Left cardiac atrium (tissue), 4 donors: Measurements from ENCODE around the gene NDUFA7. TPM values are rescaled to one million over a fixed set of nuclear protein-coding genes. Genes with fewer than 3 reads are reported as not detected.
A peak's percentile ranks its signal among the peaks of the same experiment; 100 is the strongest.
"Not testable (repeated sequence)": the region's sequence is repeated elsewhere in the genome, so short reads cannot be mapped to it uniquely, and the experiment has no call there.

Source experiments
- ATAC-seq, 2 donors: fragments of 200-7000 bp; cut with Tn5 transposase; one replicate each; pipeline ENCODE4 v1.9.1; 2020; ENCODE audit warnings: mild to moderate bottlenecking in 2 of 2, moderate library complexity in 2 of 2
- DNase-seq: peaks from one replicate; pipeline ENCODE4 v3.0.0-alpha.2; 2020
- intact Hi-C, 2 donors: fragments of 100-400 bp; cut with DNase I; formaldehyde crosslinking; loops; one replicate each; pipeline versions ENCODE4 v1.14.1 to v1.15.1; 2022 to 2023
- total RNA-seq, 2 donors: library from RNA; stranded (reverse); fragmentation: NEBNext Ultra II Directional; extraction: Animal tissue kit (Norgen Biotek cat#: 25700); gene quantifications; one replicate each; pipeline ENCODE4 v1.2.1, GENCODE V29; 2021
- donor health status: DM: no; HTN: yes; CAD: no.
- donor health status: DM: no; HTN: yes; CAD: no; lungs with severe emphysema.
- donor health status: DM: yes; HTN: yes; CAD: no.
- donor health status: Dilated cardiomyopathy.

Gene NDUFA7
- total RNA-seq, 2 donors from 2014 or later: 65.3 to 83.8 TPM

DNA sequence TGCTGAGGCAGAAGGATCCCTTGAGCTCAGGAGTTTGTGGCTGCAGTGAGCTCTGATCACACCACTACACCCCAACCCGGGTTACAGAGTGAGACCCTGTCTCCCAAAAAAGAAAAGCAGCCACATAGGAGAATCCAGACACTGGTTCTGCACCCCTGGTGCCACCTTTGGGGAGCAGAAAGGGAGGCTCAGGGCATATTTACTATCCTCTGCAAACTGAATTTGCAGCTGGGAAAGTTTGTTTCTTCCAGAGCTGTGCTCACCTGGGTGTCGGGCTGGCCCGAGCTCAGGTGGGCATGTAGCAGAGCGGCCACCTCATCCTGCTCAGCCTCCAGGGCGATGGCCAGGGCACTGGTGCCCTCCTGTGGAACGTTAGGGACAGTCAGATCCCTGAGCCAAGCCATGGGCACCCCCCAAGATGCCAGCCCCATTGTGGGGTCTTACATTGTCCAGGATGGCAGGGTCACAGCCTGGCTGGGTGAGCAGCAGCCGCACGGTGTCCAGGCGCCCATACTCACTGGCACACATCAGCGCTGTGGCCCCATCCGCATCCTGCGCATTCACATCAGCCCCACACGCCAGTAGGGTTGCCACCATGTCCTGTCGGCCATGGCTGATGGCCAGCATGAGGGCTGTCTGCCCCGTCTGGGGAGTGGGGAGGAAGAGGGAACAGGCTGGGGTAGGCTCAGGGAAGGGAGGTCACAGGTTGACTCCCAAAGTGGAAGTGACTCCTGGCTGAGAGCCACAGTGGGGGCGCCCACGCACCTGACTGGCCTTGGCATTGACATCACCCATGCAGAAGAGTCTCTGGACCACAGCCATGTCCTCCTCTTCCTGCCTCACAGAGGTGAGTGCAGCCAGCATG lies 3.2 kb upstream of the NDUFA7 start:
- intact Hi-C loops: no loop called here
- ATAC-seq (no peak), DNase-seq (peak; percentile 40)

DNA sequence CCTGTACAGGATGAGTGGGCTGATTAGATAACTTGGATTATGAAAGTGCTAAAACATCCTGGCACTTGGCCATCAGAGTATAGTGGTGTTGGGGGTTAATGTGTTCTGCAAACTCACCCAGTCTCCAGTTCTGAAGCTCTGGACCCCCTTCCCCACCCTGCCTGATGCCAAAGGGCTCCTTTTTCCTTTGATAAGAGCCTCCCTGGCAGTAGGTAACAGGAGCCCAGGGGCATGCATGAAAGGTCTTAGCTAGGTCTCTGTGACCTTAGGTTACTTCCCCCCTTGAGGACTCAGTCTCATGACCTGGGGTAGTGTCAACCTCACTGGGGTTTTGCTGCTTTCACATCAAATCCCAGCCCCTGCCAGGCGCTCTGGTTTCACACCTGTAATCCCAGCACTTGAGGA lies 2.6 kb upstream of the NDUFA7 start:
- no peak for ATAC-seq
- intact Hi-C loops: no loop called here
- no peak for DNase-seq

DNA sequence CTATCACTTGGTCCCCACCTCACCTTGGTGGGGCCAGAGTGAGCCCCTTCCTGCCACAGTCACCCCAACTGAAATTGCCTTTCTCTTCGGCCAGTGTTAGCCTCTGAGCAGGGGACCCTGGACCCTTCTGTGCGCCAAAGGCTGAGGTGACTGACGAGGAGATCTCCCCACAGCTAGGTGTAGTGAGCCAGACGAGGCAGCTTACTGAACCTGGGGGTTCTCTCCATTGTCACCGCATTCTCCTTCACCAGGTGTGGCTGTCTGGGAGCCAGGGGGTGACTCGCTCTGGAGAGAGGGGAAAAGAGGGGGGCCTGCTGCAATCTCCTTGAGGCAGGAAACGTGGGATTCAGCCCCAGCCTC lies 1.4 kb upstream of the NDUFA7 start:
- ATAC-seq (no peak), DNase-seq (no peak)
- intact Hi-C loops: no loop called here

GRCh38 chr19:8321986-8322637 lies 937 bp upstream of the NDUFA7 start:
- DNase-seq: no peak
- ATAC-seq: peak in 1 of 2 donors; percentile 10
- intact Hi-C loops: no loop called here

GRCh38 chr19:8320564-8321066 lies 560 bp downstream of the NDUFA7 start:
- peak; percentile 4 to 13 for ATAC-seq
- no peak for DNase-seq
- intact Hi-C loops: no loop called here

DNA sequence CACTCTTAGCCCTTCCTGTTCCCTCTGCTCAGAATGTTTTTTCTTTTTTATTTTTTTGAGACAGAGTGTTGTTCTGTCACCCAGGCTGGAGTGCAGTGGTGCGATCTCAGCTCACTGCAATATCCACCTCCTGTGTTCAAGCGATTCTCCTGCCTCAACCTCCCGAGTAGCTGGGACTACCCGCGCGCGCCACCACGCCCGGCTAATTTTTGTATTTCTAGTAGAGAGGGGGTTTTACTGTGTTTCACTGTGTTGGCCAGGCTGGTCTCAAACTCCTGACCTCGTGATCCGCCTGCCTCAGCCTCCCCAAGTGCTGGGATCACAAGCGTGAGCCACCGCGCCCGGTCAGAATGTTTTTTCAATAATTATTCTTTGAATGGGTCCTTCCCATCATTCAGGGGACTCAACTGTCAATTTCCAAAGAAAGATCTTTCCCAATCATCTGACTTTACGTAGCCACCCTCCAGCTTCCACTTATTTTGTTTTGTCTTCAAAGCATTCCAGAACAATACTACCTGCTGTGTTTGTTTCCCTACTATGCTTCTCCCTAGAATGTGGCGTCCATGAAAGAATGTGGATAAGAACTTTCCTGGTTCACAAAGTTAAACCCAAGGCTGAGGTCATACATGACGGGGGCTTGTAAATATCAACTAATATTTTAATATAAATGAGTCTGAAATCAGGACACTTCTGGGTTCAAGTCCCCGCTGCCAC lies 1.2 kb downstream of the NDUFA7 start:
- intact Hi-C loops: no loop called here
- ATAC-seq: no peak
- no peak for DNase-seq

DNA sequence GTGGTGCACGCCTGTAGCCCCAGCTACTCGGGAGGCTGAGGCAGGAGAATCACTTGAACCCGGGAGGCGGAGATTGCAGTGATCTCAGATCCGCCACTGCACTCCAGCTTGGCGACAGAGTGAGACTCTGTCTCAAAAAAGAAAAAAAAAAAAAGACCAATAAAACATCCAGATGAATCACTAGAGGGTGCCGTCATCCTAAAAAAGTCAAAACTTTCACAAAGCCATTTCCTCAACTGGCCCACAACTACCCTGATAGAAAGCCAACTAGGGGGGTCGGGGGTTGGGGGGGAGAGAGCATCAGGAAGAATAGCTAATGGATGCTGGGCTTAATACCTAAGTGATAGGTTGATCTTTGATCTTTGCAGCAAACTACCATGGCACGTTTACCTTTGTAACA lies 2.3 kb downstream of the NDUFA7 start:
- intact Hi-C loops, ATAC-seq, DNase-seq: not testable (repeated sequence)

- no peak for ATAC-seq
Observed at GRCh38 chr19:8316351-8317125, 4.6 kb downstream of the NDUFA7 start.

DNA sequence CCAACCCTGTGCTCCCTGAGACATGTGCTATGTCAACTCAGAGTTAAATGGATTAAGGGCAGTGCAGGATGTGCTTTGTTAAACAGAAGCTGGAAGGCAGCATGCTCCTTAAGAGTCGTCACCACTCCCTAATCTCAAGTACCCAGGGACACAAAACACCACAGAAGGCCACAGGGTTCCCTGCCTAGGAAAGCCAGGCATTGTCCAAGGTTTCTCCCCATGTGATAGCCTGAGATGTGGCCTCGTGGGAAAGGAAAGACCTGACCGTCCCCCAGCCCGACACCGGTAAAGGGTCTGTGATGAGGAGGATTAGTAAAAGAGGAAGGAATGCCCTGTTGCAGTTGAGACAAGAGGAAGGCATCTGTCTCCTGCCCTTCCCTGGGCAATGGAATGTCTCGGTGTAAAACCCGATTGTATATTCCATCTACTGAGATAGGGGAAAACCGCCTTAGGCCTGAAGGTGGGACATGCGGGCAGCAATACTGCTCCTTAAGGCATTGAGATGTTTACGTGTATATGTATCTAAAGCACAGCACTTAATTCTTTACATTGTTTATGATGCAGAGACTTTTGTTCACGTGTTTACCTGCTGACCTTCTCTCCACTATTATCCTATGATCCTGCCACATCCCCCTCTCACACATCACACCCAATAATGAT lies 6.1 kb downstream of the NDUFA7 start:
- DNase-seq, intact Hi-C loops: not testable (repeated sequence)

More at GRCh38 chr19:8316351-8317125, 4.6 kb downstream of the NDUFA7 start:
- intact Hi-C loops: no loop called here
- peak; percentile 19 for DNase-seq

DNA sequence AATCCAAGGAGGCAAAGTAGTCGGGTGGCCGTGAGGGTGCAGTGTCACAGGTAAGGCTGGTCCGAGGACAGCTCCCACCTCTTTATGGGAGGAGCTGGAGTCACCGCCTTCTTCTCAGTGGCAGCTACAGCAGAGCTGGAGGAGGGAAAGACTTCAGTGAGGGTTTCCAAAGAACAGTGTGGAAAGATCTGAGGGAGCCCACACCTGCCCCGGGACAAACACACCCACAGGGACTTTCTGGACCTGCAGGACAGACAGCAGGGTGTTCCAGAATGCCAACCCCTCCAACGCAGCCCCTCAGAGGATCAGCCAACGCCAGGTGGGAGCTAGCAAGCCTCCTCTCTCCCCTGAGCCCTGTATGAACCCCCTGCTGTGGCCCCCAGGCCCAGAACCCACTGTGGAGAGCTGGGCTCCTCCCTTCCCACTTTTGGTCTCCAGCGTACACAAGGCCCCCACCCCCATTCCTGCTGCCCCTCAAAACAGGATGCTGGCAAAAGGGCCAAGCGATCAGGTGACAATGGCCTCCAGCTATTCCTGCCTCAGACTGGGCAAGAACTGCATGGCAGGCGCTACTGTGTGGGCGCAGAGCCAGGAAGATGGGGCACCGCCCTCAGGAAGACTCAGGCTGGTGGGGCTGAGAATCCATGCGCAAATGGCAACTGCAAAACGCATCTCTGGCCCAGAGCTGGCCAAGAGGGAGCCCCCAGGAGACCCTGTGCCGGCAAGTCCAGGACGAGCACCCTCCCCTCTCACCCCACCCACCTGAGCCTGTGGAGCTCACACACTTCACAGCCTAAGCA lies 9.5 kb downstream of the NDUFA7 start:
- ATAC-seq (peak in 1 of 2 donors; percentile 2), DNase-seq (peak; percentile 54)
- intact Hi-C loops: no loop called here

More for the DNA sequence above, 6.1 kb downstream of the NDUFA7 start:
- ATAC-seq: not testable (repeated sequence)

- ATAC-seq (no peak), DNase-seq (peak; percentile 7)
- intact Hi-C loops: no loop called here
Observed at GRCh38 chr19:8310342-8311055, 10.7 kb downstream of the NDUFA7 start.

GRCh38 chr19:8308891-8309291 lies 12.3 kb downstream of the NDUFA7 start:
- intact Hi-C loops: no loop called here
- no peak for ATAC-seq

DNA sequence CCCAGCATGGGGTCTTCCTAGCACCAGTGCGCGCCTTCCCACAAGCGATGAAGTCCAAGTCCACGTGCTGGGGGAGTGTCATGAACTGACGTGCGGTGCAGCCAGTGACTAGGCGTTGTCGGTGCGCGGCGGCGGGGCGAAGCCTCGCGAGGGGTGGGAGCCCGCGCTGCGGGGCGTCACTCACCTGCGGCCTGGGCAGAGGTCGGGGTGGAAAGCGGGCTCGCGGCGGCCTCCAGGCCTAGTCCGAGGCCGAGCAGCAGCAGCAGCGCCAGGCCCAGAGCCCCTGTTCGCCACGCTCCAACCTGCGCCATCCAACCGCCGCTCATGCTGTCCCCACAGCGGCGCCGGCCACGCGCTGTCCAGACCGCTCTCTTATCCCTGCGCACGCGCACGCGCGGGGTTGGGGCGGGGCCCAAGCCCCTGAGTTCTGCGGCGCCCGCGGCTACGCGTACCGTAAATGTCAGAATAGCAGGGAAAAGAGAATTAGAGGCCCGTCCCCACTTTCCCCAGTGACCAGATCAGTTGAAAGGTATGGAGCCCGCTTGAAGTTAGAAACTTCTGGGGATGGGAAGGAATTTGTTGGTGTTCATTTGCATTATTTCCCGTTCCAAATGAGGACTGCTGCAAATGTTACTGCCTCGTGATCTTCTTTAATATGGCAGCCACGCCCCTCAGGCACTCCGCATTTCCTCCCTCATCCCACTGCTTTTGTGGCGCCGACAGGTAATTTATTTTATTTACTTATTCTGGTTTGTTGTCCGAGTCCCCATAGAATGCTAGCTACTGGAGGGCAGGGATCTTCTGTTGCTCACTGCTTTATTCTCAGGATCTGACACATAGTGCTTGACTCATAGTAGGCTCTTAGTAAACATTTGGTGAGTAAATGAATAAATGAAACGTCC lies 13.0 kb downstream of the NDUFA7 start, which contains the start of gene CD320:
TSS of gene CD320 (minus strand) at position 394 of the 902 bp plus-strand sequence. CDS start at position 326, 68 bp downstream.
- DNase-seq (peak; percentile 94), ATAC-seq (peak; percentile 95 to 97)
- intact Hi-C loops: no loop called here

More at GRCh38 chr19:8308891-8309291, 12.3 kb downstream of the NDUFA7 start:
- DNase-seq: peak; percentile 24

GRCh38 chr19:8307400-8307964 lies 13.7 kb downstream of the NDUFA7 start:
- DNase-seq (no peak), ATAC-seq (peak; percentile 2)
- intact Hi-C loops: no loop called here

DNA sequence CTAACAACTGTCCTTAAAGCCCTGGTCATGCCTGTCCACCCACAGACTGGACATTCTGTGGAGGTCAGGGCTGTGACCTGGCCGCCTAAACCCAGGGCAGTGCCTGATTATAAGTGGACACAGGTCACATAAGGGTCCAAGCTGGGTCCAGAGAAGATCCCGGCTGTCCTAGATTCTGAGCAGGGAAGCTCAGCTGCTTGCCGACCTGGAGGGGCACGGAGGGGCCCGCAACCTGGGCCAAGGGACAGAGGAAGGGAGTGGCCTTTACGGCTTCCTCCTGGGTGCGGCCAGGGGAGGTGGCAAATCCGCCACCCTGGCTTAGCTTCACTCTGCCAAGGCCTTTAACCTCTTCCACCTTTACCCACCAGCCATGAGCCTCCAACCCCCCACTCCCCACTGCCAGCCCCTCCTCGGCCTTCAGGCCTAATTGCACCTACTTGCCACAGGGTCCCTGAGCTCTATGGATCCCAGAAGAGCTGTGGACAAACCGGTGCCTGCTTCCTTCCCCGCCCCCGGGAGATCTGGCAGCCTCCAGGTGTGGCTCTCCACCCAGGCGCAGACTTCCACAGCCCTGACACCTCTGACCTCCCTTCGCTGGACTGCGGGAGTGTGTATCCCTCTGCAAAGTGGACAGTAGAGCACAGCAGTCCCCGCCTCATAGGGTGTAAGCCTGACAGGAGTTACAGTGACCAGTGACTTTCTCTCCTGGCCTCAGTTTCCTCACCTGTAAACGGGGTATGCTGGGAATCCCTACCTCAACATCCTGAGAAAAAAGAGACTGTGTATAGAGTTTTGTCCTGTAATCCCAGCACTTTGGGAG lies 14.7 kb downstream of the NDUFA7 start:
- ATAC-seq: no peak
- peak; percentile 21 for DNase-seq
- intact Hi-C loops: no loop called here
